ENCODE results near the gene CDKN1C. TPM values are rescaled to one million over a fixed set of nuclear protein-coding genes. Genes with fewer than 3 reads are reported as not detected.

The CDKN1C gene
- total and polyA plus RNA-seq, 2 of the 8 experiments (the other 6 are each of a cell fraction or from before 2014, with no cell fraction given), result 12.8 to 14.1 TPM

GRCh38 chr11:2924821-2925675 lies 39.5 kb upstream of the CDKN1C start (continued):
- no peak for TF ChIP-seq RAD21 (IDR thresholded peaks at IDR 0.05 in 1 of 2, conservative IDR thresholded peaks at IDR 0.05 in 1 of 2; ENCODE audit: low read depth in 2 of 2, low read length in 2 of 2)
- TF ChIP-seq POLR2AphosphoS5 (IDR thresholded peaks at IDR 0.05; ENCODE audit: low read depth, low read length), result no peak
- no peak for TF ChIP-seq PHF8 (conservative IDR thresholded peaks at IDR 0.05; ENCODE audit: low read depth, low read length)
- TF ChIP-seq CBX5 (IDR thresholded peaks at IDR 0.05; ENCODE audit: low read depth, low read length), result no peak
- TF ChIP-seq EP300 (IDR thresholded peaks at IDR 0.05; ENCODE audit: borderline replicate concordance in 1 of 2, low read depth in 2 of 2, low read length in 2 of 2), result no peak
- no peak for TF ChIP-seq SIRT6 (IDR thresholded peaks at IDR 0.05; ENCODE audit: low read length)
- TF ChIP-seq JUN (IDR thresholded peaks at IDR 0.05; ENCODE audit: low read depth, low read length), result no peak
- no peak for TF ChIP-seq SIX5 (IDR thresholded peaks at IDR 0.05; ENCODE audit: low read depth, low read length)
- no peak for TF ChIP-seq CHD1 (IDR thresholded peaks at IDR 0.05; ENCODE audit: low read depth, low read length)

Measured in H1 (cell line).